HL-60 (cell line): ENCODE measurements around the gene MAD1L1.

Experiments
- CTCF ChIP-seq: IDR thresholded peaks from one replicate; pipeline ENCODE4 v1.5.1; 2011; ENCODE audit warnings: low read length, control low read depth, inconsistent platforms; ENCODE audit not compliant: insufficient read depth
- GABPA ChIP-seq: IDR thresholded peaks from 2 replicates; pipeline ENCODE4 v1.6.1; 2012; ENCODE audit warnings: low read depth
- POLR2AphosphoS5 ChIP-seq: IDR thresholded peaks from 2 replicates; pipeline ENCODE4 v1.6.1; 2012; ENCODE audit warnings: low read depth
- TF ChIP-seq, protein P1 (sequence below): IDR thresholded peaks from 2 replicates; pipeline ENCODE4 v1.6.1; 2012; ENCODE audit warnings: low read depth; ENCODE audit not compliant: insufficient replicate concordance

- TF ChIP-seq CTCF (no peak), GABPA (no peak), POLR2AphosphoS5 (no peak)
- TF ChIP-seq, protein P1, sequence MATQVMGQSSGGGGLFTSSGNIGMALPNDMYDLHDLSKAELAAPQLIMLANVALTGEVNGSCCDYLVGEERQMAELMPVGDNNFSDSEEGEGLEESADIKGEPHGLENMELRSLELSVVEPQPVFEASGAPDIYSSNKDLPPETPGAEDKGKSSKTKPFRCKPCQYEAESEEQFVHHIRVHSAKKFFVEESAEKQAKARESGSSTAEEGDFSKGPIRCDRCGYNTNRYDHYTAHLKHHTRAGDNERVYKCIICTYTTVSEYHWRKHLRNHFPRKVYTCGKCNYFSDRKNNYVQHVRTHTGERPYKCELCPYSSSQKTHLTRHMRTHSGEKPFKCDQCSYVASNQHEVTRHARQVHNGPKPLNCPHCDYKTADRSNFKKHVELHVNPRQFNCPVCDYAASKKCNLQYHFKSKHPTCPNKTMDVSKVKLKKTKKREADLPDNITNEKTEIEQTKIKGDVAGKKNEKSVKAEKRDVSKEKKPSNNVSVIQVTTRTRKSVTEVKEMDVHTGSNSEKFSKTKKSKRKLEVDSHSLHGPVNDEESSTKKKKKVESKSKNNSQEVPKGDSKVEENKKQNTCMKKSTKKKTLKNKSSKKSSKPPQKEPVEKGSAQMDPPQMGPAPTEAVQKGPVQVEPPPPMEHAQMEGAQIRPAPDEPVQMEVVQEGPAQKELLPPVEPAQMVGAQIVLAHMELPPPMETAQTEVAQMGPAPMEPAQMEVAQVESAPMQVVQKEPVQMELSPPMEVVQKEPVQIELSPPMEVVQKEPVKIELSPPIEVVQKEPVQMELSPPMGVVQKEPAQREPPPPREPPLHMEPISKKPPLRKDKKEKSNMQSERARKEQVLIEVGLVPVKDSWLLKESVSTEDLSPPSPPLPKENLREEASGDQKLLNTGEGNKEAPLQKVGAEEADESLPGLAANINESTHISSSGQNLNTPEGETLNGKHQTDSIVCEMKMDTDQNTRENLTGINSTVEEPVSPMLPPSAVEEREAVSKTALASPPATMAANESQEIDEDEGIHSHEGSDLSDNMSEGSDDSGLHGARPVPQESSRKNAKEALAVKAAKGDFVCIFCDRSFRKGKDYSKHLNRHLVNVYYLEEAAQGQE, result no peak
Observed at GRCh38 chr7:1947586-1948217, 285.0 kb downstream of the MAD1L1 start.
